GM12878 (cell line): ENCODE measurements around the gene CDHR5. TPM values are rescaled to one million over a fixed set of nuclear protein-coding genes. Genes with fewer than 3 reads are reported as not detected.
A peak's percentile ranks its signal among the peaks of the same experiment; 100 is the strongest.

Experiments used
- ATAC-seq: fragments of 200-7000 bp; cut with Tn5 transposase; 3 replicates; pipeline ENCODE4 v1.9.1; 2020; ENCODE audit warnings: mild to moderate bottlenecking, moderate library complexity
- BruUV-seq: library from RNA; stranded (reverse); fragments of 400-500 nt; replicated peaks from 2 replicates; lab custom pipeline; 2021; lab: Mats Ljungman, UMichigan
- CTCF ChIA-PET: fragments of 300-600 bp; sonication (Branson Sonifier 250); formaldehyde crosslinking; extraction: SDS; loops from one replicate; lab custom pipeline; 2021; ENCODE audit warnings: inconsistent platforms; lab: Yijun Ruan, JAX
- POLR2A ChIA-PET: fragments of 350-600 bp; formaldehyde crosslinking; extraction: SDS; loops from one replicate; lab custom pipeline; 2021; ENCODE audit warnings: inconsistent platforms; lab: Charles Lee
- RAD21 ChIA-PET: fragments of 300-600 bp; sonication (Branson Sonifier 250); formaldehyde crosslinking; loops from one replicate; lab custom pipeline; 2023; ENCODE audit warnings: antibody characterized with exemption; ENCODE audit not compliant: unreplicated experiment; lab: Charles Lee
- SMC1A ChIA-PET: fragments of 300-600 bp; sonication (Branson Sonifier 250); formaldehyde crosslinking; loops from one replicate; lab custom pipeline; 2023; ENCODE audit not compliant: unreplicated experiment, uncharacterized antibody; lab: Charles Lee
- DNase-seq: peaks from one replicate; pipeline ENCODE4 v3.0.0-alpha.2; 2011; ENCODE audit warnings: low read depth, low spot score
- FAIRE-seq: peaks from 3 replicates; lab custom pipeline; 2011; peaks lifted over from hg19 to GRCh38; lab: Jason Lieb, UNC
- H2AFZ ChIP-seq: 2 replicates; pipeline ENCODE4 v1.6.0; 2011; ENCODE audit warnings: low read depth, low read length, control low read depth; ENCODE audit not compliant: control insufficient read depth
- H3K27ac ChIP-seq: 2 replicates; pipeline ENCODE4 v1.5.1; 2011; ENCODE audit warnings: control low read depth; ENCODE audit not compliant: control insufficient read depth, insufficient read depth
- H3K27me3 ChIP-seq, 2 experiments: replicated peaks in 1 of 2; 2 replicates each; pipeline versions ENCODE4 v1.6.0 to v1.6.1; 2011; ENCODE audit warnings: low read length in 1 of 2; ENCODE audit not compliant: control insufficient read depth in 2 of 2, insufficient read depth in 2 of 2
- H3K36me3 ChIP-seq, 2 experiments: 2 replicates each; pipeline ENCODE4 v1.5.1; 2011; ENCODE audit warnings: low read length in 1 of 2; ENCODE audit not compliant: control insufficient read depth in 2 of 2, insufficient read depth in 2 of 2
- H3K4me1 ChIP-seq: 2 replicates; pipeline ENCODE4 v1.6.1; 2011; ENCODE audit warnings: mild to moderate bottlenecking, low read length, moderate library complexity, mixed read lengths; ENCODE audit not compliant: control insufficient read depth, insufficient read depth
- H3K4me2 ChIP-seq: 2 replicates; pipeline ENCODE4 v1.6.0; 2011; ENCODE audit warnings: control low read depth; ENCODE audit not compliant: control insufficient read depth, insufficient read depth
- H3K4me3 ChIP-seq: fragments of 200-600 bp; sonication (generic); 2 replicates; pipeline ENCODE4 v1.5.1; 2016
- H3K79me2 ChIP-seq: 2 replicates; pipeline ENCODE4 v1.6.0; 2011; ENCODE audit warnings: low read length; ENCODE audit not compliant: control insufficient read depth, insufficient read depth
- H3K9ac ChIP-seq: 2 replicates; pipeline ENCODE4 v1.8.0; 2011; ENCODE audit warnings: low read length, control low read depth, mixed read lengths; ENCODE audit not compliant: control insufficient read depth, insufficient read depth
- H3K9me3 ChIP-seq: replicated peaks from 3 replicates; pipeline ENCODE4 v1.5.1; 2011; ENCODE audit warnings: mild to moderate bottlenecking, low read length; ENCODE audit not compliant: control insufficient read depth, insufficient read depth
- H4K20me1 ChIP-seq: 2 replicates; pipeline ENCODE4 v1.6.0; 2011; ENCODE audit not compliant: control insufficient read depth, insufficient read depth
- CEBPZ ChIP-seq: fragments of 150-350 bp; IDR thresholded peaks from 2 replicates; pipeline ENCODE4 v1.6.1; 2016; ENCODE audit warnings: low read depth, low read length
- EZH2 ChIP-seq: IDR thresholded peaks from 2 replicates; pipeline ENCODE4 v1.6.1; 2012; ENCODE audit warnings: low read depth, mild to moderate bottlenecking, control low read depth, inconsistent platforms, low read length, borderline replicate concordance; ENCODE audit not compliant: control insufficient read depth
- MLLT1 ChIP-seq: fragments of 450-650 bp; IDR thresholded peaks from 2 replicates; pipeline ENCODE4 v1.6.1; 2016; ENCODE audit warnings: mild to moderate bottlenecking
- RBBP5 ChIP-seq: fragments of 200-600 bp; sonication (generic); conservative IDR thresholded peaks from 2 replicates; pipeline ENCODE4 v1.6.1; 2016
- SKIL ChIP-seq: fragments of 450-650 bp; IDR thresholded peaks from 2 replicates; pipeline ENCODE4 v1.6.1; 2017; ENCODE audit warnings: mild to moderate bottlenecking, low read depth, inconsistent platforms; ENCODE audit not compliant: poor library complexity, severe bottlenecking
- STAT1 ChIP-seq: fragments of 450-650 bp; conservative IDR thresholded peaks from 2 replicates; pipeline ENCODE4 v1.6.1; 2014; ENCODE audit warnings: antibody characterized with exemption, mild to moderate bottlenecking
- ZBTB33 ChIP-seq: fragments of 450-650 bp; IDR thresholded peaks from 2 replicates; pipeline ENCODE4 v1.6.1; 2017; ENCODE audit warnings: mild to moderate bottlenecking
- WGBS: methylation state at CpG from one replicate; pipeline ENCODE4 v1.1.6; 2016; ENCODE audit warnings: low lambda C conversion rate; ENCODE audit not compliant: insufficient replicate concordance, insufficient coverage; ENCODE audit errors: missing lambda C conversion rate; 5-methylcytosine and 5-hydroxymethylcytosine counted together
- in situ Hi-C: fragments of 300-500 bp; cut with MboI; formaldehyde crosslinking; loops from 9 replicates; pipeline ENCODE4 v1.14.3; 2018; ENCODE audit warnings: mixed read lengths
- intact Hi-C: fragments of 100-400 bp; cut with micrococcal nuclease; formaldehyde crosslinking; loops from one replicate; pipeline ENCODE4 v1.14.2; 2022; ENCODE audit not compliant: unreplicated experiment
- polyA plus RNA-seq, 11 experiments: library from polyadenylated mRNA; depleted of rRNA in 4 of 11; unstranded in 6 of 11; stranded (reverse) in 5 of 11; fragments of >200 nt; fragmentation: Nextera tagmentation in 4 of 11; fragmentation: Illumina TruSeq in 1 of 11; extraction: Ambion mirVana in 4 of 11; extraction: Trizol in 1 of 11; gene quantifications; 1 replicate in 1 of 11; 2 replicates in 10 of 11; pipeline versions ENCODE4 v1.2.1 to v1.2.3, GENCODE V29; 2011 to 2016; ENCODE audit warnings: inconsistent platforms in 2 of 11, missing spikeins in 2 of 11, low read depth in 1 of 11
- total RNA-seq, 4 experiments: library from RNA; depleted of rRNA in 3 of 4; stranded (reverse); fragments of >200 nt in 3 of 4; fragmentation: Illumina TruSeq in 1 of 4; extraction: Trizol in 1 of 4; gene quantifications; 2 replicates each; pipeline versions ENCODE4 v1.2.1 to v1.2.3, GENCODE V29; 2013 to 2021
- TF ChIP-seq, protein P1 (sequence below): fragments of 450-650 bp; IDR thresholded peaks from 2 replicates; pipeline ENCODE4 v1.6.1; 2016; ENCODE audit warnings: mild to moderate bottlenecking, moderate library complexity, borderline replicate concordance

Gene CDHR5
- total and polyA plus RNA-seq, 10 of the 15 experiments (the other 5 are each of a cell fraction or from before 2014, with no cell fraction given): 0.06 TPM; not detected in 9

DNA sequence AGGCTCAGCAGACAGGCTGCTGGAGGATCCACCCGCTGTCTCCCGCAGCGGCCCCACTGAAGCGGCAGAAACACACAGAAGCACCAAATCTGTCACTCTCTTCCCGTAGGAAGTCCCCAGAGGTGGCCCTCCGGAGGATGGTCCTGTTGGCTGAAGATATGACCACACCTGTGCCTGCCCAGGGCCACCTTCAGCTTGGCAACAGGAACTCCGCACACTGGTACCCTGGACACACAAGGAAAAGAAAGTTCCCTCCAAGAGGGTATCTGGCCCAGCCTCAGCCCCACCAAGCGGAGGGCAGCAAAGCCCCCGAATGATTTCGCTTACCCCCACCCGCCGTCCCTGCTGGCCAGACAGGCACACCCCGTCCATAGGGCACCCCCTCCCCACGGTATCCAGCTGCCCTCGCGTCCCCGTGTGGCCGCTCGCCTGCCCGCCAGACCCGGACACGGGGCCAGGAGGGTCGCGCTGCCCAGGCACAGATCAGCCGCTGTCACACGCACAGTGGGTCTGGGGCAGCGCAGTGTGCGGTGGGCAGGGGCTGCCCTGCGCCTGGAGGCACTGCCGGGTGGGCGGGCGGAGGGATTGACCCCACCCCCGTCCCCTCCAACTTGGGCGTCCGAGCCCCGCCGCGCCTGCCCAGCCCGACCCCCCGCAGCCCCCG is 57.0 kb downstream of the CDHR5 start:
- SMC1A ChIA-PET: no interaction called here
- Histone ChIP-seq H3K27ac (peak overlapping the region; percentile 44), H3K36me3 (peaks cover 0 to 4% of the 10 kb centered on the region in 2 experiments; a peak in 2 of 4 replicates), H3K9me3 (no peaks in the 10 kb centered on the region), H3K4me3 (peak overlapping the region; percentile 97), H3K4me2 (peak overlapping the region; percentile 86), H4K20me1 (no peaks in the 10 kb centered on the region), H2AFZ (no peak overlapping the region; the same call in 1 of the 2 replicates), H3K79me2 (peaks cover 27% of the 10 kb centered on the region), H3K27me3 (no peaks in the 10 kb centered on the region), H3K9ac (peak overlapping the region; percentile 73), H3K4me1 (peaks cover 13% of the 10 kb centered on the region)
- DNase-seq (no peak), FAIRE-seq (no peak), ATAC-seq (no peak)
- RAD21 ChIA-PET: interaction anchor here (0.9 to 1.4 kb wide), 2 partner anchors 13 to 155 kb away, joined by 3 to 5 read pairs; no protein-coding TSS in a partner anchor
- intact Hi-C loops (no loop called here), in situ Hi-C loops (no loop called here)
- no TSS peak for BruUV-seq
- 37% methylated on average over 30 of the region's 41 CpGs for WGBS
- POLR2A ChIA-PET: interaction anchor here (0.6 to 1.3 kb wide), 6 partner anchors 8 to 159 kb away, joined by 3 to 9 read pairs (median 6); partner anchors contain the start of gene LMNTD2
- CTCF ChIA-PET: no interaction called here
- no peak for TF ChIP-seq SKIL
- TF ChIP-seq MLLT1: peak; percentile 99
- TF ChIP-seq ZBTB33: no peak
- TF ChIP-seq, protein P1, sequence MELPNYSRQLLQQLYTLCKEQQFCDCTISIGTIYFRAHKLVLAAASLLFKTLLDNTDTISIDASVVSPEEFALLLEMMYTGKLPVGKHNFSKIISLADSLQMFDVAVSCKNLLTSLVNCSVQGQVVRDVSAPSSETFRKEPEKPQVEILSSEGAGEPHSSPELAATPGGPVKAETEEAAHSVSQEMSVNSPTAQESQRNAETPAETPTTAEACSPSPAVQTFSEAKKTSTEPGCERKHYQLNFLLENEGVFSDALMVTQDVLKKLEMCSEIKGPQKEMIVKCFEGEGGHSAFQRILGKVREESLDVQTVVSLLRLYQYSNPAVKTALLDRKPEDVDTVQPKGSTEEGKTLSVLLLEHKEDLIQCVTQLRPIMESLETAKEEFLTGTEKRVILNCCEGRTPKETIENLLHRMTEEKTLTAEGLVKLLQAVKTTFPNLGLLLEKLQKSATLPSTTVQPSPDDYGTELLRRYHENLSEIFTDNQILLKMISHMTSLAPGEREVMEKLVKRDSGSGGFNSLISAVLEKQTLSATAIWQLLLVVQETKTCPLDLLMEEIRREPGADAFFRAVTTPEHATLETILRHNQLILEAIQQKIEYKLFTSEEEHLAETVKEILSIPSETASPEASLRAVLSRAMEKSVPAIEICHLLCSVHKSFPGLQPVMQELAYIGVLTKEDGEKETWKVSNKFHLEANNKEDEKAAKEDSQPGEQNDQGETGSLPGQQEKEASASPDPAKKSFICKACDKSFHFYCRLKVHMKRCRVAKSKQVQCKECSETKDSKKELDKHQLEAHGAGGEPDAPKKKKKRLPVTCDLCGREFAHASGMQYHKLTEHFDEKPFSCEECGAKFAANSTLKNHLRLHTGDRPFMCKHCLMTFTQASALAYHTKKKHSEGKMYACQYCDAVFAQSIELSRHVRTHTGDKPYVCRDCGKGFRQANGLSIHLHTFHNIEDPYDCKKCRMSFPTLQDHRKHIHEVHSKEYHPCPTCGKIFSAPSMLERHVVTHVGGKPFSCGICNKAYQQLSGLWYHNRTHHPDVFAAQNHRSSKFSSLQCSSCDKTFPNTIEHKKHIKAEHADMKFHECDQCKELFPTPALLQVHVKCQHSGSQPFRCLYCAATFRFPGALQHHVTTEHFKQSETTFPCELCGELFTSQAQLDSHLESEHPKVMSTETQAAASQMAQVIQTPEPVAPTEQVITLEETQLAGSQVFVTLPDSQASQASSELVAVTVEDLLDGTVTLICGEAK: peak; percentile 71
- TF ChIP-seq RBBP5: no peak
- TF ChIP-seq EZH2: no peak
- no peak for TF ChIP-seq STAT1
- no peak for TF ChIP-seq CEBPZ
